Fibroblast of skin of abdomen (primary cell): ENCODE results near the gene GFOD2.

Experiments
- DNase-seq: peaks from one replicate; pipeline ENCODE4 v3.0.0-alpha.2; 2013

Gene GFOD2

GRCh38 chr16:67668495-67669157 is 50.5 kb downstream of the GFOD2 start:
- DNase-seq = no peak

DNA sequence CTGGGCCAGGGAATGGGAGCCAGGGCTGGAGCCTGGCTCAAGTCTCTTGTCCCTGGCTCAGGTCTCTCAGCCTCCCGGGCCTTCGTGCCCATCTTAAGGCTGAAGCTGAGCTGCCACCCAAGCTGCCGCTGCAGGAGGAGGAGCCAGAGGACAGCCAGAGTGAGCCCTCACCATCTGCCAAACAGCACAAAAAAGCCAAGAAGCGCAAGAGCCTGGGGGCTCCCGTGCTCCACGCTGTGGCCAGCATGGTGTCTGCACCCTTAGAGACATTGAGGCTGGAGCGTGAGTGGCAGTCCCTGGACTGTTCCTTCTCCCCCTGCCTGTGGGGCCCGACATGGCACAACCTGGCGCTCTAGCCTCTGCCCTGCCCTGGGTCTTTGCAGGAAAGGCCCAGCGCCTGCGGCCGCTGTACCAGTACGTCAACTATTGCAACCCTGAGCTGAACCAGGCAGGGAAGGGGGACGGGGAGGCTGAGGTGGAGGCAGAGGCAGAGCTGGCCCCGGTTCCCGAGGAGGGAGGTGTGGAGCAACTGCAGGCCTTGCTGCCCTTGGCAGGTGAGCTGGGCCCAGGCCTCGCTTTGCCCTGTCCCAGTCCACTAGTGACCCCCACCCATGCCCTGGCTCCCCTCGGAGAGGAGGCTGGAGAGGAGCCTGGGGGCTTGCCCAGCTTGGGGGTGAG is 51.2 kb downstream of the GFOD2 start:
- peak; percentile 91 for DNase-seq

- no peak for DNase-seq
Measured at GRCh38 chr16:67667453-67667816, 51.7 kb downstream of the GFOD2 start.

DNA sequence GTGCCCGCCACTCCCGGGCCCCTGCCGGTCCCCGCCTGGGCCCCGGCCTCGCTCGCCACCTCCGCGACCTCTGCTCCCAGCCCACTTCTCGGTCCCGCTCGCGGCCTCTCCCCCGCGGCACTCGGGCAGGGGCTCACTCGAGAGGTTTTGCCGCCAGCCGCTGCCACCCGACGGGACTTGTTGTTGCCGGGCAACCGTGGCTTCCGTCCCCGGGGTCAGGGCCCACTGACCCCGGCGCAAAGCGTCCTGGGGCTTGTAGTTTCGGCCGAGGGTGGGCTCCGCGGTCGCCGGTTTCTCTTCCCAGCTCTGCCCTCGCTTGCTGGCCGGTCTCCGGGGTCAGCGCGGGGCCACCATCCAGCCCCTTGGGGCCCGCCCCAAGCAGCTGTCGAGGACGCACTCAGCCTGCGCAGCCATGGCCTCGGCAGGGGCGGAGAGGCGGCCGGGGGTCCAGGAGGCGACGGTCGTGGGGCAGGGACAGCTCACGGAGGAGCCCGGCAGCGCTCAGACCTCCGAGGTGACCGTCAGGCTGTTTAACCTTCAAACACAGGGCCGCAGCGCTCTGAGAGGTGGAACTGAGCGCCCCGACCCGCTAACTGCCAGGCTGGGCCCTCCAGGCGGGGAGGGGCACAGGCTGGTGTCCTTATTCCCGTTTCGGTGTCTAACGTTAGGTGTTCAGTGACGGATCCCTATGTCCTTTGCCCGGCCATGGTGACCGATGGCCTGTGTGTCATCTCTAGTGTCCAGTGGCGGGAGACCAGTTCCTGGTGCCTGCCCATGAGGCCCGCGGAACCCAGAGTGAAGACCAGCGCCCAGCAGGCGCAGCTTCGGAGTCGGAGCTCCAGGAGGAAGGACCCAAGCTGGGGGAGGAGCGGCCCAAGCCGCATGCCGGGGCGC is 52.3 kb downstream of the GFOD2 start, which contains the start of the genes C16orf86 and ENKD1:
TSS of gene C16orf86 (plus strand) at position 256 of the 894 bp plus-strand sequence. CDS start at position 413, 157 bp downstream.
TSS of gene ENKD1 (minus strand) at position 192 of the 894 bp plus-strand sequence. CDS start 308 bp downstream, outside the sequence.
- peak; percentile 74 for DNase-seq

GRCh38 chr16:67666032-67666551 is 53.0 kb downstream of the GFOD2 start:
- DNase-seq = no peak

DNA sequence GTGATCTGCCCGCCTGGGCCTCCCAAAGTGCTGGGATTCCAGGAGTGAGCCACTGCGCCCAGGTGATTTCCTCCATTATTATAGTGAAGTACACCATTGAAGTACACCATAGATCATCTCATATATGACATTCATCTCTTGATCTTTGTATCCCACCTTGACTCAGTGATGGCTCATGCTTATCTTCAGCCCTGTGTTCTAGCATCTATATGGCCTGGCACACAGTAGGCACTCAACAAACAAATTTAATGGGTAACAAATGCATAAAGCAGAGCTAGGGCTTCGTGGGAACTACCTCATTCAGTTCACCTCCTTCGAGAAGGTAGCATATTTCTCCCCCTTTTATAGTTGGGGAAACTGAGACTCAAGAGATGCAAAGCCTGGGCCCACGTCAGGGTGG is 53.5 kb downstream of the GFOD2 start:
- DNase-seq = no peak

DNA sequence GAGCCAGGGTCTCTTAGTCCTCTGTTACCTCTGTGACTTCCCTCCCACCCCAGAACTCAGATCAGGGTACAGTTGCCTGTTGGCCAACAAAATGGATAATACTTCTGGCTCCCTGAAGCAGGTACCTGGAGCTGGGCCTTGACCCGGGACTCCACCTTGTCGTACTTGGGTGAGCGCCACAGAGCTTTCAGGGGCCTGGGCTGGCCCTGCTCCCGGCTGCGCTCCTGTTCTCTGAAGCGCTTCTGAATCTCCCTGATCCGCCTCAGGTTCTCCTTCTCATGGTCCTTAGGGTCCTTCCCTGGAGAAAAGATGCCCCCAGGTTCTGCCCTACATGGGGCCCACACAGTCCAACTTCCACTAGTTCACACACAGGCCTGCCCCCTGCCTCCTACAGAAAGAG is 54.2 kb downstream of the GFOD2 start:
- DNase-seq = no peak

DNA sequence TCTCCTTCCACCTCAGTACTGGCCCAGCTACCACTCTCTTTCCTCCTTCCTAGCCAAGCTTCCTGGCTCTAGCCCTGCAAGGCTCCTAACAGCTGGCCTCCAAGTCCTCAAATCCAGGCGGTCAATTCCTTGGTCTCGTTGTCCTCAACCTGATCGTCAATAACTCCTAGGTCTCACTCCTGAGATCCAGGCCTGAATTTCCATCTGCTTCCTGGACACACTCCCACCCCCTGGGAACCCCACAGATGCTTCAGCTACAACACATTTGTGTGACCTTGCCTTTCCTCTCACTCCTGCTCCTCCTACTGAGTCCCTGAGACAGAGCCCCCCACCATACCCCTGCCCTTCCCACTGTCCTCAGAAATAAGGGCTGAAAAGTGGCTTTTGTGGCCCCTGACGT is 54.9 kb downstream of the GFOD2 start:
- no peak for DNase-seq

- DNase-seq = no peak
Measured at GRCh38 chr16:67663877-67664222, 55.3 kb downstream of the GFOD2 start.

- no peak for DNase-seq
Measured at GRCh38 chr16:67663151-67663876, 55.8 kb downstream of the GFOD2 start.

DNA sequence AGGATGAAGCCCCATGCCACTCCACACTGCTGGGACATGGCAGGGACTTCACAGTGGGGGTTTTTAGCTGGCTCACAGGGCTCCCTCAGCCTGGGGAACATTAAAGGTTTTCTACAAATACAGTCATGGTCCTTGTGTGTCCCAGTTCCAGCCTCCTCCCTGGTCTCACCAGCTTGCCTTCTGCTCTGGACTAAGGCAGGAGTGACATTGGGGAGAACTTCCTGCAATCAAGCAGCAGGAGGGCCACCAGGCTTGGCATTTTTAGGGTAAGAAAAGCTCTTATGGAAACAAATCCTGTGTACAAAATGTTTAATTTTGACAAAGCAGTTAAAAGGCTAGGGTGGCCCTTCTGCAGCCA is 56.5 kb downstream of the GFOD2 start:
- DNase-seq = no peak

GRCh38 chr16:67661886-67662652 is 57.0 kb downstream of the GFOD2 start:
- DNase-seq = no peak

DNA sequence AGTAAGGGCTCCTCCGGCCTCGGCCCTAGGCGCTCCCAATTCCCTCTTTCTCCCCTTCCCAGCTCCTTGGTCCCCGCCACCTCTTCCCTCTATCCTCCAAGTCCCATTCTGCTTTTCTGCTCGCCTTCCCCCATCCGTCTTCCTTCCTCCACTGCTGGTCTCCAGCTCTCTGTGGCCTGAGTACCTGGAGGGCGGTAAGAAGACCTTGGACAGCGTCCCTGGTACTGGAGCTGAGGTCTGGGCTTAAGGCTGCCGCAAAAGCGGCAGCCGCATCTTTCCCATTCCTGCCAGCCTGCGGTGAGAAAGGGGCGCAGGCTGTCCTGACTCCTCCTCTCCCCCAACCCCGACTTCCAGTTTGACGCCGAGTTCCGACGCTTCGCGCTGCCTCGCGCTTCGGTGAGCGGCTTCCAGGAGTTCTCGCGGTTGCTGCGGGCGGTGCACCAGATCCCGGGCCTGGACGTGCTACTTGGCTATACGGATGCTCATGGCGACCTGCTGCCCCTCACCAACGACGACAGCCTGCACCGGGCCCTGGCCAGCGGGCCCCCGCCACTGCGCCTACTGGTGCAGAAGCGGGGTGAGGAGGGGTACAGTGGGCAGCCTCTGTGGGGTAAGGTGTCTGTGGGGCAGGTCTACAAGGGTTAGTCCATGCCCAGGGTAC is 57.9 kb downstream of the GFOD2 start:
- DNase-seq = peak; percentile 22

GRCh38 chr16:67660564-67661028 is 58.5 kb downstream of the GFOD2 start, which contains the start of gene PARD6A:
TSS of gene PARD6A (plus strand) at chr16:67660960. CDS start at chr16:67661039, 79 bp downstream.
- DNase-seq = peak; percentile 97

DNA sequence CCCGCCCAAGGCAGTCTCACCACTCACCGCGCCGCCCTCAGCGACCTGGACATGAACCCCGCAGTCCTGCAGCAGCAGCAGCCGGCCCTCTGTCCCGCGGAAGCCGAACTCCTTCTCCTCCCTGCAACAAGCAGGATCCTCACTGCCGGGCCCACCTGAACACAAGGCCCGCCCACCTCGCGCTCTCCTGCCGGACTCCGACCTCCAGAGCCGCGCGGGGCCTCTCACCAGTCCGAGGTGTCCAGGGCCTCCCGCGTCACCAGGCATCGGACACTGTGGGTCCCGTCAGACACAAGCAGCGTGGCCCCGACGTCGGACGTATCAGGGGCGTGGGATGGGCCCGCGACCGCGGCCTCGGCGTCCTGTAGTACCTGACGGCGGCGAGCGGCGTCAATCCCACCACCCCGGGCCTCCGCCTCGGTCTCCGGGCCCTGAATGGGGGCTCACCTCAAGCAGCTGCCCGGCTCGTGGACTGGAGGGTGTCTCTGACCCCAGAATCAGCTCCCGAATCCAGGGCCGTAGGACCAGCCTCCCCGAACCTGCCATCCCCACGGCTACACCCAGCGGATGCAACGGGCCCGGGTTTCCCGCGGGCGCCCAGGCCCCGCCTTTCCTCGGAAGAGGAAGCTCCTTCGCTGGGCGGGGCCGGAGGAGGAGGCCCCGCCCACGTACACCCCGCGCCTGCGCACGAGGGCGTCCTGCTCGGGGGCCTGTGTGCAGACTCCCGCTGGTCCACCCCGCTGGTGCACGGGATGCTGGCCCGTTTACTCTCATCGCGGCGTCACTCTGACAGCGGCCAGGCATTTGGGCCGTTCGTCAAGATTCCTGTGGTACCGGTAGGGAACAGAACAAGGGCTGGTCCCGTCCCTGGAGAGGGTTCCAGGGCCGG is 59.2 kb downstream of the GFOD2 start, which contains the start of gene ACD:
TSS of gene ACD (minus strand) at position 586 of the 889 bp plus-strand sequence. CDS start at position 546, 40 bp downstream.
- DNase-seq = peak; percentile 89

- no peak for DNase-seq
Measured at GRCh38 chr16:67658849-67659674, 60.1 kb downstream of the GFOD2 start.

DNA sequence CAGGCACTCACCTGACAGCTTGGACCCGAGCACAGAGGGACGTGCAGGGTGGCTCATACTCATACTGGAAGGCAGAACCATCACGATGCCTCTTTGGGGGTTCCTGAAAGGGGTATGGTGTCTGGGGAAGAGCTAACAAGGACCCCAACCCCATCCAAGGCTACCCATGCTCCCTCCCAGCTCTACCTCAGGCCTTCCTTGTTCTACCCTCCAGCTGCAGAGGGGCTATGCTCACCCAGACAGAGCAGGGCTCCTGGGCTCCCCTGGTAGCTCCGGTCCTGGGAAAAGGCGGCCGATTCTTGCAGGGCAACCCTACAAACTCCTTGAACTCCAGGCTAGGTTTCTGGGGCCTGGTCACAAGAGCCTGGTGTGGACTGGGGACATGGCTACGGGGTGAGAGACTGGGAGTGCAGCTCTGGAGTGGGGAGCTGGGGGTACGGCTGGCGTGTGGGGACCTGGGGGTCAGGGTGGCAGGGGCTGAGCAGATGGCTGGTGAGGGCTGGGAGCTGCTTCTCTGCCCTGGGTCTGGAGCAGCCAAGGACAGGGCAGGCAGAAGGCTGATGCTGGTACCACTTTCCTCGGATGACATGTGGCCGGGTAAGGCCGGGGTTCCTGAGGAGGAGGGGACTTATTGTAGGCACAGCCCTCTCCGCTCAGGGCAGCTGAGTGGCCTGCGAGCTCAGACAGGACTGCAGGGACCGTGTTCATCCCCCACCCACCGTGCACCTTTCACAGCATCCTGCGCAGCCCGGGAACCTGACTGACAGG is 61.2 kb downstream of the GFOD2 start:
- DNase-seq = no peak
